ENCODE results near the gene NMUR1.
"Not testable (repeated sequence)": the region's sequence is repeated elsewhere in the genome, so short reads cannot be mapped to it uniquely, and the experiment has no call there.

NMUR1 gene, protein sequence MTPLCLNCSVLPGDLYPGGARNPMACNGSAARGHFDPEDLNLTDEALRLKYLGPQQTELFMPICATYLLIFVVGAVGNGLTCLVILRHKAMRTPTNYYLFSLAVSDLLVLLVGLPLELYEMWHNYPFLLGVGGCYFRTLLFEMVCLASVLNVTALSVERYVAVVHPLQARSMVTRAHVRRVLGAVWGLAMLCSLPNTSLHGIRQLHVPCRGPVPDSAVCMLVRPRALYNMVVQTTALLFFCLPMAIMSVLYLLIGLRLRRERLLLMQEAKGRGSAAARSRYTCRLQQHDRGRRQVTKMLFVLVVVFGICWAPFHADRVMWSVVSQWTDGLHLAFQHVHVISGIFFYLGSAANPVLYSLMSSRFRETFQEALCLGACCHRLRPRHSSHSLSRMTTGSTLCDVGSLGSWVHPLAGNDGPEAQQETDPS

DNA sequence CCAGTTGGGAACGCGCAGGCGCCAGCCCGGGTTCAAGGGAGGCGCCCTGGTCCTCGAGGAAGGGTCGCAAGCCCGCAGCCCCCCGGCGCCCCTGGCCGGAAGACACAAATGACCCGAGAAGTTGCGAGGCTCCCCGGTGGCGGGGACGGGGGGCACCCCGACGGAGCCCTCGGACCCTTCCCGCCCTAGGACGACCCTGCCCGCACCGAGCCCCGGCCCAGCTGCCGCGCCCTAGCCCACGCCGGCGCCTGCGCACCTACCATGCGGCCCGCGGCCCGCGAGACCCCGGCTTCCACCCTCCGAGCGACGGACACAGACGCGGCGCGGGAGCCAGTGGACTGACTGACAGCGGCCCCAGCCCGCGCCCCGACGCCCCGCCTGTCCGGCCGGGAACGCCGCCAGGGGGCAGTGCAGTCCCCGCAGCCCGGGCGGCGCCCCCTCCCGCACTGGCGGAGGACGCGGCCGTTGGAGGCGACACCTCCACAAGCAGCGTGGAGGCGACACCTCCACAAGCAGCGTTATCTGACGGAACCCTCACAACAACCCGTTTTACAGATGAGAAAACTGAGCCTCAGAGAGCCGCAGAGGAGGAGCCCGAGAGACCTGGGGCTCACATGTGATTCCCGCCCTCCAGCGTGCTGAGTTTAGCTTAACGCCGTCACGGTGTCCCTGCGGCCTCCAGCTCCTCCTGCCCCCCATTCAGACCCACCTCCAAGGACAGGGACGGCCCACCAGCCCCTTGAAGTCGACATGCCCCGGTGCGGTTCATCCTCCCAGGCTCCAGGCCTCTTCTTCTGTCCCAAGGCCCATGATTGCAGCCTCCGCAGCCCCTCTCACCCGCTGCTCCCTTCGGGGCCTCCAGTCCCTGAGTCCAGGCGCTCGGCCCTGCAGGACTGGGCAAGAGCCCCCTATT lies at the start of gene NMUR1:
NMUR1 (minus strand) TSS at position 347 of the 913 bp plus-strand sequence; CDS start at position 263, 84 bp downstream.
- DNase-seq = peak; percentile 56

DNA sequence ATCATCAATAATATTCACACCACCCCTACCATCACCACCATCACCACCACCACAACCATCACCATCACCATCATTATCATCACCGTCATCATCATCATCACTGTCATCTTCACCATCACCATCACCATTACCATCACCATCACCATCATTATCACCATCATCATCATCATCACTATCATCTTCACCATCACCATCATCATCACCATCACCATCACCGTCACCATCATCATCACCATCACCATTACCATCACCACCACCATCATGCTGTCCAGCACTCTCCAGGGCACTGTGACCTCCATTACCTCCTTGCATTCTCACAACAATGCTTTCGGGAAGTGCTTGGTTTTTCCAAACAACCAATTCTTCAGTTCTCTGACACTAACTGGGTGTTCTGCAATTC lies 49.3 kb upstream of the NMUR1 start:
- no peak for DNase-seq

DNA sequence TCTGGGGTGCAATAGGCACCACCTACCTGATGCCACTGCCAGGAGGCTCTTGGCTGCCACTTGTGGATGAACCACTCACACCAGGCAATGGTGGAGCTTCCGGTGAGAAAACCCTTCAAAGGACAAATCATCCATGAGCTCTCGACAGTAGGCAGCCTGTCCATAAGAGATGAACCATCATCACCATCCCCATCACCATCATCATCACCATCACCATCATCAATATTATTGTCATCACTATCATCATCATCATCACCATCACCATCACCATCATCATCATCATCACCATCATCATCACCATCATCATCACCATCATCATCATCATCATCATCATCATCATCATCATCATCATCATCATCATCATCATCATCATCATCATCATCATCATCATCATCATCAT lies 48.4 kb upstream of the NMUR1 start:
- not testable (repeated sequence) for DNase-seq

DNA sequence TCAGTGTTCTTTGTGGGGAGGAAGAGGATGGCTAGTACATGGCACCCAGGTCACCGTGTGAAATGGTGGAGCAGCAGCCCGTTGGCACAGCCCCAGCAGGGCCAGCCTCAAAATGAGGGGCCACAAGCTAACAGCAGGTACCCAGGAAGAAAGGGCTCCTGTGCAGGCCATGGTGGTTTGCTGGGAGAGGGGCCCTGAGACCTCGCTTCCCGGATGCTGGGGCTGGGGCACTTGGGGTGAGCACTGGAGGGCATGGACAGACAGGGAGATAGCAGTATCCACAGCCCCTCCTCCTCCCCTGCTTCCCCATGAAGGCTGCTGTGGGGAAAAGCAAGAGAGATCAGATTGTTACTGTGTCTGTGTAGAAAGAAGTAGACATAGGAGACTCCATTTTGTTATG lies 46.2 kb upstream of the NMUR1 start:
- DNase-seq = no peak

DNA sequence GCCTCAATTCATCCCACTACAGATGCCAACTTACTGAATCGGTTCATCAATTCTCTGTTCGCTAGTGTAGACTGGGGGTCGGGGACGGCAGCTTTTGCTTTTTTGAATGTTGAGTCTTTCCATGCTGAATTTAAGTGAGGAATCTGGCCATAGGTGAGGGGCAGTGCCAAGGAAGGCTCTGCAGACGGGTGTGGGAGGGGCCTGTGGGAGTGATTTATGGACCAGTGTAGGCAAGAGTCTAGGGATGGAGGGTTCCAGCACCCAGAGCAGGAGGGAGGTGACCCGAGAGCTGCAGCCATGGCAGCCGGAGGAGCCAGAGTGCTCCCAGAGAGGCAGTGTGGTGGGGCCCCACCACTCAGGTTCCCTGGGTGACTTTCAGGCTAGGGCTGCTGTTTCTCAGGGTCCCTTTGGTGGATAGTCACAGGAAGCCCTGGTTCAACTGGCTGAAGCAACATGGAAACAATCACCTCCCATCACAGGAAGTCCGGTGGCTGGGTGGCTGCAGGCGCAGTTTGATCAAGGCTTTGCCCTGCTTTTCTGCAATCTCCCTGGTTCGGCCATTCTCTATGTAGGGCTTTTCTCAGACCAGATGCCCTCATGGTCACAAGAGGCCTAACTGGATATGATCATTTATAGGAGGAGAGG lies 45.5 kb upstream of the NMUR1 start:
- peak; percentile 58 for DNase-seq

DNA sequence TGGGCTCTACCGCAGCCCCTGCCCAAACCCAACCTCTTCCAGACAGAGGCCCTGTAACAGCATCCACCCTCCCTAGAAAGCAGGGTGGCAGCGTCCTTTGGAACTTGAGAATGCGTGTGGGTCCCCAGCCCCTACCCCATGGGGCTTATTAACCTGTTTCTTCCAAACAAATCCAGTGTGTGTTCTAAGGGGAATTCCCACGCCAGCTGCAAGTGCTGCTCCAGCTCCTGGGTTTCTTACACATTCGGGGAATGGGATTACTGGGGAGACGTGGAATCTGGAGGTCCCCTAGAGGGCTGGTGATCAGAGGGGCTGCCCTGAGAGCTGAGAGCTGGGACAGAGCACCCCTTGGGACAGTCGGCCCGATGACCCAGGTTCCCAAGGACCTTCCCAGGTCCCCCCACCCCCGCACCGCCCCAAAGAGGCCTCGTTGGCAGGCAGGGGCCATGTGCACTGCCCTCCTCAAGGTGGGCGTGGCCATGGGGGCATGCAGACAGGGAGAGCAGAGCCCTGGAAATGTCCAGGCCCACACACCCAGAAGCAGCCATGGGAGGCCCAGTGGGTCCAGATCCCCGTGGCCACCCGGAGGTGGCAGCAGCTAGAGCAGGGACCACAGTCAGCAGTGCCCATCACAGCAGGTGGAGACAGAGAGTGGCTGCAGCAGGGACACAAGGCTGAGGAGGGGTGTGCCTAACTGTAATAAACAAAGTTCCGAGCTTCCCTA lies 43.6 kb upstream of the NMUR1 start:
- no peak for DNase-seq

DNA sequence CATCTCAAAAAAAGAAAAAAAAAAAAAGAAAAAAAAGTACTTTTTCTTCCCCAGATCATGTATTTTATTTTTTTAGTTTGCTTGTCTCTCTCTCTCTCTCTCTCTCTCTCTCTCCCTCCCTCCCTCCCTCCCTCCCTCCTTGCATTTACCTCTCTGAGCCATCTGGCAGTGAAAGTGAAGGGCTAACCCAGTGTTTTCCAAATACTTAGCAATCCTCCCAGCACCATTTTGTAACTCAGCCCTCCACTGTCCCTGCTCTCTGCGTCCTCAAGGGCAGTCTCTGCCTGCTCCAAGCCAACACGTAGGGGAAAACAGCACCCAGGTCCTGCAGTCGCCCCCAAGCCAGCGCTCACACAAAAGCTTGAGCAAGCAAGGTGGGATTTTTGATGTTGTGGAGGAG lies 42.9 kb upstream of the NMUR1 start:
- DNase-seq = no peak

DNA sequence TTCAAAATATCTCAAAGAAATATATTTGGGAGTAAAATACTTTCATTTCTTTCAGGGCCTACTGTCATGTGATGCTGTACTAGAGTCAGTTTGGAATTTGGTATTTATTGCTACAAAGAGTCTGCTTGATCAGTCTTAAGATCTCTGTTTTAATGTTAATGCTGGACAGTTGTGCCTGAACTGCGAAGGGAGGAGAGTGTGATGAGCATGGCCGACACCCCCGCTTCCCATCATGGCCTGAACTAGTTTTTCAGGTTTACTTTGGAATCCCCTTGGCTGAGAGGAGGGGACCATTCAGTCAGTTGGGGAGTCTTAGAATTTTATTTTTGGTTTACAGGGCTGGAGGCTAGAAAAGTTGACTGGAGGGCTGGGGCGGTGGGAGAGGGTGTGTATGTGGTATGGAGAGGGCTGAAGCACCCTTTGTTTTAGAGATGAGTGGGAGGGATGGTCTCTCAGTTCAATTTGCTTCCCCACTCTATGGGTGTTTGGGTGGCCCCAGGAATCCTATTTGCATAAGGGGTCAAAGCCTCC lies 41.5 kb upstream of the NMUR1 start:
- DNase-seq = no peak

DNA sequence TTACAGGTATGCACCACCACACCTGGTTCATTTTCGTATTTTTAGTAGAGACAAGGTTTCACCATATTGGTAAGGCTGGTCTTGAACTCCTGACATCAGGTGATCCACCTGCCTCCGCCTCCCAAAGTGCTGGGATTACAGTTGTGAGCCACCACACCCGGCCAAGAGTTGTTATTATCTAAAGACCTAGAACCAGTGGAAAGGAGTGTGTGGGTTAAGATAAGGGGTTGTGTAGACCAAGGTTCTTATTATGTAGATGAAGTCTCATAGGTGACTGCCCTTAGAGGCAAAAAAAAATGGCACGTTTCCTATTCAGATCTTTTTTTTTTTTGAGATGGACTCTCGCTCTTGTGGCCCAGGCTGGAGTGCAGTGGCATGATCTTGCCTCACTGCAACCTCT lies 40.7 kb upstream of the NMUR1 start:
- not testable (repeated sequence) for DNase-seq

DNA sequence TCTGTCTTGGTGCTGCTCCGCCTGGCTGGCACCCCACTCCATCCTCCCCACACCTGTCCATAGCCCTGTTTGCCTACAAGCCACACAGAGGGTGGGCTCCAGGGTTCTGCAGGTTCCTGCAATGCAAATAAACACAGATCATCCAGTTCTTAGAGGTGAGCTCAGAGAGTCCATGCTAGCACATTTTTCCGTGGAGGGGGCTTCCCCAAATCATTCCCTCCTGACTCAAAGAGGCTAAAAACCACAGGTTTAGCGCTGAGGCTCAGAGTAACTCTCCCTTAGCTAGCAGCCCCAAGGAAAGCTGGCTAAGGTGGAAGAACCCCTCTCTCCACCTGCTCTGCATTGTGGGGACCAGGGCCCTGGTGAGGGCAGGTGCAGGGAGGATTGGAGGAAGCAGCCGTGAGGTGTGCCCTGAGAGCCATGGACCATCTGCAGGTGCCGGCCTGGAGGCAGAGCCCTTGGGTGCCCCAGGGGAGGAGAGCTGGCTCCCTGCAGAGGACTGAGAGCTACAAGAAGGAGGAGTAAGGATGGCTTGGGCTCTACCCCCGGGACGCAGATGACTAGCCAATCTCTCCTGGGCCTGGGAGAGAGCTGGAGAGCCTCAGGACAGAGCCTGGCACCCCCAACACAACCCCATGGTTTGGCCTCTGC lies 38.7 kb upstream of the NMUR1 start:
- no peak for DNase-seq

DNA sequence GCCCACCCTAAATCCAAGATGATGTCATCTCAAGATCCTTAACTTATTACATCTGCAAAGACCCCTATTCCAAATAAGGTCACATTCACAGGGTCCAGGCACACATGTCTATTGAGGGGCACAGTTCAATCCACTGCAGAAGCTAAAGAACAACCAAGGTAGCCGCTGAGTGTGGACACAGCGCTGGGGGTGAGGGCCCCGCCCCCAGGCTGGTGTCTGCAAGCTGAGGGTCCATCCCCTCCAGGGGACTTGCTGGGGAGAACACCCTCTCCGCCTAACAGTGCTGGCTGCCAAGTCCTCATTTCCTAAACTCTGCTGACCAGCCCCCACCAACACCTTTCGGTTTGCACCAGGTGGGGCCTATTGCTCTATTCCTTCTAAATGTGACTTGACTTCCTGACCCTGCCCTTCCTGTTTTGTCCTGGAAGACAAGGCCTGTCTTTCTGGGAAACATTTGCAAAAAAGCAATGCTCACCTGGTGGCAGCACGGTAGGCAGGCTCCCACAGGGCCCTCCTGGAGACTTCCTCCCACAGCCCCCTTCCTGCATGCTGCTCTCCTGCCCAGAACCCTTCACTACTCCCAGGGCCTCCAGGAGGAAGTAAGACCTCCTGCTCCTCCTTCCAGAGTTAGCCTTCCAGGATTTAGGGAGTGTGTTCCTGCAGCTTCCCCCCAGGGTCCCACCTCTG lies 38.0 kb upstream of the NMUR1 start:
- no peak for DNase-seq

DNA sequence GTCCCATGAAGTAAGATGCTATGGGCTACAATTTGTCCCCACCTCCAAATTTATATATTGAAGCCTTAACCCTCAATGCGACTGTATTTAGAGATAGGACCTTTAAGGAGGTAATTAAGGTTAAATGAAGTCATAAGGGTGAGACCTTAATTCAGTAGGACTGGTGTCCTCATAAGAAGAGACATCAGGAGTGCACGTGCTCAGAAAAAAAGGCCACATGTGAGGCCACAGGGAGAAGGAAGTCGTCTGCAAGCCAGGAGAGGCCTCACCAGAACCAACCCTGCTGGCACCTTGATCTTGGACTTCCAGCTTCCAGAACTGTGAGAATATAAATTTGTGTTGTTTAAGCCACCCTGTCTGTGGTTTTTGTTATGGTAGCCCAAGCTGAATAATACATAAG lies 36.9 kb upstream of the NMUR1 start:
- peak; percentile 42 for DNase-seq

DNA sequence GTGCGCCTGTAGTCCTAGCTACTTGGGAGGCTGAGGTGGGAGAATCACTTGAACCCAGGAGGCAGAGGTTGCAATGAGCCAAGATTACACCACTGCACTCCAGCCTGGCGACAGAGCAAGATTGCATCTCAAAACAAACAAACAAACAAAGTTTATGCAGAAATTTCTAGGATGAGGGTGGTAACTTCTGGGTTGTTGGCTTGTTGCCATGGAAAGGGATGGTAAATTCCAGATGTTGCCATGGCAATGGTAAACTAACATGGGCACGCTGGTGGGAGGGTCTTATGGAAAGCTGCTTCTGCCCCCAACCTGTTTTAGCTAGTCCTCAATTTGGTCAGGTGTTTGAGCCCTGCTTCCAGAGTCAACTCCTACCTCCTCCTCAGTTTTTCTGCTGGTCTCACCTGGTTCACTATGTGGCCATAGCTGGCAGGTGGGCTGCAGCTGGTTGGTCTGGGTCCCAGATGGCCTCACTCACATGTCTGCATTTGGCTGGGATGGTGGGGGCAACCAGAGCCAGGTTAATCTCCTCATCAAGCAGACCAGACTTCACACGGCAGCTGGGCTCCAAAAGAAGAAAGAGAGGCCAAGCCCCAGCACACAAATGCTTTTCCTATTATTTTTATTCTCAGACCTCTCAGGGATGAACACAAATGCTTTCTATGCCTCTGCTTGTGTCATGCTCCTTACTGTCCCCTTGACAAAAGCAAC lies 35.8 kb upstream of the NMUR1 start:
- no peak for DNase-seq

DNA sequence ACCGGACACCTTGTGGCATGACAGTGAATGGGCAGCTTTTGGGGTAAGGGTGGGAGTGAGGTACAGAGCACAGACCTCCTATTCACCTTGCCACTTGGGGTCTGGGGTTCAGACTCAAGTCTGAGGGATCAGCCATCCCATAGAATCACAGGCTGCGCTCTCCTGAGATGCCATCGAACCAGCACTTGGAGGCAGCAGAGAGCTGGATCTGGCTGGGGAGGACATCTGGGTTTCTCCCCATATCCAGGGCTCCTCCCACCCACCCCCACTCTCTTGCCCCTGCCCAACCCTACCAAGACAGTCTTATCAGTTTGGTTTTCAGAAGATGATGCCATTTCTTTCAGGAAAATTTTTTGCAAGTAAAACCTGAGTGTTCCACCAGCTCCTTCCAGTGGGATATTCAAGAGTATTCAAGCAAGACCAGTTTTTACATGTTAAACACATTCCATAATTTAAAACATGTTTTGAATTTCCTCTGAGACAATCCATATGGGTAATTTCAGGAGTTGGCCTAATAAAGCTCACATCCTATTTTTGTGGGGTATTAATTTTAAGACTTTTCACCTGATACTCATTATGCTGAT lies 33.2 kb upstream of the NMUR1 start:
- peak; percentile 60 for DNase-seq

DNA sequence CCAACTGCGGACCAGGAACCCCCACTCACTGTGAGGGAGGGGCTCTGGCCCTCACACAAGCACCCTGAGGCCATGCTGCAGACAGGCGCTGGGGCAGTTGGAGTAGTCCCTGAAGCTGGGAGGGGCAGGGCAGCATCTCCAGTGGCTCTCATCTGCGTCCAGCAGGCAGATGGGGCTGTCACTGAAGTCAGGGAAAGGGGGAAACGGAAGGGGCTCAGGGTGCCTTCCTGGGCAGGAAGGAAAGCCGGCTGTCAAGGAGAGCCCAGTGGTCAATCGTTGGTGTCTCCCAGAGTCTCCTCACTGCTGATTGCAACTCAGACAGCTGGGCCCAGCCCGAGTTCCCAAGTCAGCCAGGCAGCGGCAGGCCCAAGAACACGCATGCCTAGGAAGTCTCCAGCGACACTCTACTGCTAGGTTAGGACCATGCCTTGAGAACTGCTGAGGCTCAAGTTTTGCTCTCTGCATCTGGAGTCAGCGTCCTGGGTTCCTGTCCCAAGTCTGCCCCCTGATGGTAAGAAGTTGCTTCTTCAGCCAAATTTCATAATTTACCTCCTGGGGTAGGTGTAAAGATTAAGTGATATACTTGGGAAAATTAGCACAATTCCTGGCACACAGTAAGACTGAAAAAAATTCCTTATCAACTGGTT lies 27.4 kb upstream of the NMUR1 start:
- peak; percentile 94 for DNase-seq

DNA sequence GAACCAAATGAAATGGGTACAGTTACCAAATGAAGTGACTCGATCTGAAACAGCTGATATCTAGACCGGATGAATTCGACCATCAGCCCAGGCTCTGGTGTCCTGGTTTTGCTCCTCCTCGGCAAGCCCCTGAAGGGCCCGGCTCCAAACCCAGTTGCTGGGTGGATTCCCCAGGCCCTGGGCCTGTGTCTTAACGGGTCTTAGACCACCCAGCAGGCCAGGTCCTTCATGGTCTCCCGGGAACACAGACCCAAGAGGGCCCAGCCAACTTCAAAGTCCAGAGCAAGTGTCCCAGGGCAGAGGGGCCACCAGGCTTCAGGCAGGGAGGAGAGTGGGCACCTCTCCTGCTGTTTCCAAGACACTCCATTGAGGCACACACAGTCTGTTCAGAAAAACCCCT lies 26.7 kb upstream of the NMUR1 start:
- DNase-seq = no peak

DNA sequence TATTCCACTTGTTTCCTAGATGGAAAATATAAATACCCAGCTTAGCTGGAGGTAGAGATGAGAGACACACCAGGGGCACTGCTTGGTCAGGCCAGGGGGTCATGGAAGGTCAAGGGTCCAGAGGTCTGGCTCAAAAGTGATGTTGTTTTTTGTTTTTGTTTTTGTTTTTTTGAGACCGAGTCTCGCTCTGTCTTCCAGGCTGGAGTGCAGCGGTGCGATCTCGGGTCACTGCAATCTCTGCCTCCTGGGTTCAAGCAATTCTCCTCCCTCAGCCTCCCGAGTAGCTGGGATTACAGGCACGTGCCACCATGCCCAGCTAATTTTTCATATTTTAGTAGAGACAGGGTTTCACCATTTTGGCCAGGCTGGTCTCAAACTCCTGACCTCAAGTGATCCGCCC lies 26.3 kb upstream of the NMUR1 start:
- DNase-seq = not testable (repeated sequence)

DNA sequence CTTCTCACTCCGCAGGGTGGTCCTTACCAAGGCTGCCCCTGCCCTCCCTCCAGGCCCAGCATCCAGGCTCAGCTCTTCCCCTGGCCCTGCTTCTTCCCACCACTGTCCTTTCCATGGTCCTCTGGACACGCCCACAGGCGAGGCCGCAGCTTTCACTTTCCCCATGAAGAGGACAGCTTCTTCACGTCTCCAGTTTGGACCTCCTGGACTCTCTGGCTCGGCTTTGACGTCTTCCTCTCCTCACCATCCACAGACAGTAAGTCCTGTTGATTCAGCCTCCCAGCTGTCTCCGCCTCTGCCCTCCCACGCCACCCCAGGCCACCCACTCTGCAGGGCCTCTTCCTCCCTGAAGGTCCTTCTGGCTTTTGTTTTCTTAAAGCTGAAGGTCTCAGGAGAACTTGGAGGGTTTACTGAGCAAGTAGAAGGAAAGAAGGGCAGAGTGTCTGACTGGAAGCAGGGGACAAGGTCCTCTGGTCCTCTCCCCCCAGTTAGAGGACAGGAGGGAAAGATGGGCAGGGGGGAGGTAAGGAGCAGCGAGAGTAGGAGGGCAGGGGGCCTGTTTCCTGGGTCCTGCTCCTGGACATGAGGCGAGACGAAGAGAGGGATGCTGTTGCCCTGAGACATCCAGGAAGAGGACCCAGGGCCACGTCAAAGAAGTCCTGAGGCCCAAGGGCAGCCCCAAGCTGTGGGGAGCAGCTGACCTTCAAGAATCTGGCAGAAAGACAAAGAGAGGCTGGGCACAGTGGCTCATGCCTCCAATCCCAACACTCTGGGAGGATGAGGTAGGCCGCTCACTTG lies 24.7 kb upstream of the NMUR1 start:
- DNase-seq = peak; percentile 86

DNA sequence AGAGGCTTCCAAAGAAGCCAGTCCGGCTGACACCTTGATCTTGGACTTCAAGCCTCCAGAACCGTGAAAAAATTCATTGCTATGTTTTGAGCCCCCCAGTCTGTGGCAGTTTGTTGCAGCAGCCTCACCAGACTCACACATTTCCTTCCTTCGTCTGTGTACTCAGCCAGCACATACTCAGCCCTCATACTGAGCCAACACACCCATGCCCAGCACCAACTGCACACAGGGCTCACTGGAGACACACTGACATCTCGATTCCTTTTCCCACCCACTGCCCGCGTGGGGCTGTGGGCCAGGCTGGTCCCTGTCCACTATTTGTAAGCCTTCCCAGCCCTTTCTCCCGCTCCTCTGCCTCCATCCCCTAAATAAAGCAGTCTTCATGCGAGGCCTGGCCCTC lies 24.1 kb upstream of the NMUR1 start:
- DNase-seq = no peak
